Lung (tissue), 13 donors: Measurements from ENCODE around the gene KIF2C. TPM values are rescaled to one million over a fixed set of nuclear protein-coding genes. Genes with fewer than 3 reads are reported as not detected.

Experiments used
- ATAC-seq: fragments of 200-7000 bp; cut with Tn5 transposase; one replicate; pipeline ENCODE4 v1.9.1; 2020; ENCODE audit warnings: moderate number of reproducible peaks; ENCODE audit not compliant: insufficient read depth, low FRiP score
- DNase-seq, 3 donors: peaks; one replicate each; pipeline ENCODE4 v3.0.0-alpha.2; 2013 to 2017
- H3K27ac ChIP-seq, 2 donors: one replicate each; pipeline ENCODE4 v1.5.1; 2013; ENCODE audit warnings: mild to moderate bottlenecking in 2 of 2, moderate library complexity in 2 of 2, control low read depth in 1 of 2, inconsistent platforms in 1 of 2, low read depth in 1 of 2, low read length in 1 of 2
- H3K27me3 ChIP-seq, 3 donors: one replicate each; pipeline ENCODE4 v1.5.1; 2013; ENCODE audit warnings: low read length in 2 of 3; ENCODE audit not compliant: control insufficient read depth in 3 of 3, insufficient read depth in 3 of 3
- H3K36me3 ChIP-seq, 4 donors: one replicate each; pipeline ENCODE4 v1.5.1; 2013; ENCODE audit warnings: low read length in 4 of 4, mild to moderate bottlenecking in 1 of 4, moderate library complexity in 1 of 4; ENCODE audit not compliant: control insufficient read depth in 4 of 4, insufficient read depth in 4 of 4
- H3K4me1 ChIP-seq, 5 donors: one replicate each; pipeline ENCODE4 v1.5.1; 2013; ENCODE audit warnings: low read length in 5 of 5, mild to moderate bottlenecking in 2 of 5, moderate library complexity in 1 of 5; ENCODE audit not compliant: control insufficient read depth in 5 of 5, insufficient read depth in 5 of 5
- H3K4me3 ChIP-seq: one replicate; pipeline ENCODE4 v1.5.1; 2013; ENCODE audit warnings: mild to moderate bottlenecking, control low read depth, moderate library complexity
- H3K9ac ChIP-seq, 2 donors: one replicate each; pipeline ENCODE4 v1.5.1; 2013; ENCODE audit warnings: low read length in 2 of 2, control low read depth in 1 of 2; ENCODE audit not compliant: insufficient read depth in 1 of 2
- H3K9me3 ChIP-seq, 4 donors: one replicate each; pipeline ENCODE4 v1.5.1; 2013; ENCODE audit warnings: low read length in 3 of 4, mild to moderate bottlenecking in 1 of 4, moderate library complexity in 1 of 4; ENCODE audit not compliant: control insufficient read depth in 4 of 4, insufficient read depth in 3 of 4
- CTCF ChIP-seq: IDR thresholded peaks from 2 replicates; pipeline ENCODE4 v1.5.1; 2012; ENCODE audit warnings: mild to moderate bottlenecking; ENCODE audit errors: control extremely low read depth, extremely low read depth
- WGBS, 2 donors: extraction: QIAGEN DNeasy Blood & Tissue Kit; methylation state at CpG; one replicate each; pipeline ENCODE4 v1.1.7; 2013; 5-methylcytosine and 5-hydroxymethylcytosine counted together
- polyA plus RNA-seq, 2 donors: library from polyadenylated mRNA; stranded (reverse); fragments of 200-250 nt; gene quantifications; one replicate each; pipeline ENCODE4 v1.2.1, GENCODE V29; 2013
- small RNA-seq: library from RNA; depleted of rRNA; stranded (forward); fragments of <200 nt; gene quantifications from one replicate; pipeline ENCODE3, GENCODE V24; 2014; ENCODE audit warnings: low replicate concordance
- total RNA-seq, 2 donors: library from RNA; depleted of rRNA in 1 of 2; stranded (reverse); fragments of >200 nt in 1 of 2; gene quantifications; one replicate each; pipeline ENCODE4 v1.2.1, GENCODE V29; 2014 to 2021
- donor health status: control.
- donor health status: control.
- donor health status: Bipolar disorder and iron deficiency.
- donor health status: healthy.
- donor health status: DM: yes; HTN: yes; CAD: no.

Gene KIF2C
- total and polyA plus RNA-seq, 4 donors, result 1.5 to 3.5 (median 2.1) TPM

- Histone ChIP-seq H3K27me3 (no peaks in the 10 kb centered on the region), H3K36me3 (no peaks in the 10 kb centered on the region), H3K9me3 (no peaks in the 10 kb centered on the region), H3K9ac (no peak overlapping the region), H3K4me1 (peaks cover 0 to 33% (median 12%) of the 10 kb centered on the region in 5 donors), H3K27ac (no peak overlapping the region), H3K4me3 (no peak overlapping the region)
- TF ChIP-seq CTCF, result no peak
- no peak for DNase-seq
- 94 to 97% methylated on average over 2 of the region's 2 CpGs for WGBS, 2 donors
- ATAC-seq, result no peak
Measured at GRCh38 chr1:44817307-44817706, 77.7 kb downstream of the KIF2C start.

Small RNAs within 50 kb of the gene (small RNA-seq; reads per million reads assigned to genes)
- 46.7 reads per million, percentile 97 among the genes with 10 or more reads in this experiment for gene RNU5D-1
- 18.1 reads per million, percentile 96 among the genes with 10 or more reads in this experiment for gene RNU5F-1
- gene SNORD38A, result 98.3 reads per million, percentile 98 among the genes with 10 or more reads in this experiment
- gene SNORD38B, result not detected
- 2,945 reads per million, percentile 100 among the genes with 10 or more reads in this experiment for gene SNORD46
- not detected for gene SNORD55

Other genes starting within 250 kb of the KIF2C start
- 10 to 100 TPM in 1 of 2 donors, 1 to 10 TPM in 1; 7.1 to 26.4 TPM for gene TMEM53, start 65.4 kb upstream of the KIF2C start, total RNA-seq
- 10 to 100 TPM; 16.2 to 20.6 TPM for gene TMEM53, start 65.4 kb upstream of the KIF2C start, polyA plus RNA-seq
- gene ARMH1, start 65.1 kb upstream of the KIF2C start, total RNA-seq, result 10 to 100 TPM in 1 of 2 donors, 1 to 10 TPM in 1; 9.7 to 16.7 TPM
- gene ARMH1, start 65.1 kb upstream of the KIF2C start, polyA plus RNA-seq, result 10 to 100 TPM; 26.0 to 35.3 TPM
- gene RNU5D-1, start 8.7 kb upstream of the KIF2C start, total RNA-seq, result not detected
- gene RNU5D-1, start 8.7 kb upstream of the KIF2C start, polyA plus RNA-seq, result not detected
- 1,000 to 10,000 TPM; 1,445 to 1,832 TPM for gene RPS8, start 35.7 kb downstream of the KIF2C start, total RNA-seq
- 1,000 to 10,000 TPM; 1,551 to 3,558 TPM for gene RPS8, start 35.7 kb downstream of the KIF2C start, polyA plus RNA-seq
- gene BEST4, start 48.3 kb downstream of the KIF2C start, total RNA-seq, result 1 to 10 TPM in 1 of 2 donors, under 1 TPM in 1; 0.23 to 1.4 TPM
- gene BEST4, start 48.3 kb downstream of the KIF2C start, polyA plus RNA-seq, result under 1 TPM; 0.33 to 0.79 TPM
- 10 to 100 TPM; 16.9 to 45.3 TPM for gene PLK3, start 60.5 kb downstream of the KIF2C start, total RNA-seq
- 10 to 100 TPM; 28.7 to 78.5 TPM for gene PLK3, start 60.5 kb downstream of the KIF2C start, polyA plus RNA-seq
- gene DYNLT4, start 67.5 kb downstream of the KIF2C start, total RNA-seq, result 10 to 100 TPM in 1 of 2 donors, 1 to 10 TPM in 1; 1.7 to 13.0 TPM
- 1 to 10 TPM; 2.3 to 6.1 TPM for gene DYNLT4, start 67.5 kb downstream of the KIF2C start, polyA plus RNA-seq
- gene BTBD19, start 68.7 kb downstream of the KIF2C start, total RNA-seq, result 10 to 100 TPM in 1 of 2 donors, 1 to 10 TPM in 1; 7.0 to 20.0 TPM
- gene BTBD19, start 68.7 kb downstream of the KIF2C start, polyA plus RNA-seq, result 10 to 100 TPM in 1 of 2 donors, 1 to 10 TPM in 1; 5.6 to 13.8 TPM
- gene PTCH2, start 103.4 kb downstream of the KIF2C start, total RNA-seq, result 1 to 10 TPM in 1 of 2 donors, under 1 TPM in 1; 0.94 to 1.7 TPM
- under 1 TPM; 0.37 TPM for gene PTCH2, start 103.4 kb downstream of the KIF2C start, polyA plus RNA-seq
- gene EIF2B3, start 246.8 kb downstream of the KIF2C start, total RNA-seq, result 10 to 100 TPM; 18.8 to 26.1 TPM
- gene EIF2B3, start 246.8 kb downstream of the KIF2C start, polyA plus RNA-seq, result 10 to 100 TPM; 14.9 to 25.0 TPM